H1 (cell line): ENCODE measurements around the gene RSU1. TPM values are rescaled to one million over a fixed set of nuclear protein-coding genes. Genes with fewer than 3 reads are reported as not detected.

ENCODE experiments used
- CTCF ChIA-PET: fragments of 300-600 bp; sonication (Branson Sonifier 250); formaldehyde crosslinking; loops from one replicate; lab custom pipeline; 2021; ENCODE audit not compliant: partially characterized antibody; lab: Charles Lee
- POLR2A ChIA-PET: fragments of 300-600 bp; sonication (Branson Sonifier 250); formaldehyde crosslinking; loops from one replicate; lab custom pipeline; 2021; ENCODE audit warnings: inconsistent platforms; ENCODE audit not compliant: partially characterized antibody; lab: Charles Lee
- DNase-seq, 2 experiments: peaks; one replicate each; pipeline versions ENCODE4 v3.0.0 to v3.0.0-alpha.2; 2010 to 2022; ENCODE audit warnings: low spot score in 2 of 2, low read depth in 1 of 2, mixed read lengths in 1 of 2
- FAIRE-seq: peaks from 2 replicates; lab custom pipeline; 2011; peaks lifted over from hg19 to GRCh38; lab: Jason Lieb, UNC
- H2AFZ ChIP-seq: 2 replicates; pipeline ENCODE4 v1.8.1; 2012; ENCODE audit warnings: low read length, inconsistent platforms
- H2AK5ac ChIP-seq: 2 replicates; pipeline ENCODE4 v1.6.1; 2013; ENCODE audit warnings: low read depth, low read length
- H2BK120ac ChIP-seq: replicated peaks from 2 replicates; pipeline ENCODE3; 2013; ENCODE audit warnings: low read depth, low read length, inconsistent platforms
- H2BK12ac ChIP-seq: 2 replicates; pipeline ENCODE4 v1.6.1; 2013; ENCODE audit warnings: low read depth, low read length
- H2BK15ac ChIP-seq: 2 replicates; pipeline ENCODE4 v1.6.1; 2013; ENCODE audit warnings: low read length
- H2BK20ac ChIP-seq: 2 replicates; pipeline ENCODE4 v1.6.1; 2013; ENCODE audit warnings: low read length
- H2BK5ac ChIP-seq: 2 replicates; pipeline ENCODE4 v1.6.1; 2013; ENCODE audit warnings: low read depth, low read length
- H3K14ac ChIP-seq: 2 replicates; pipeline ENCODE4 v1.6.1; 2013; ENCODE audit warnings: inconsistent platforms; ENCODE audit not compliant: insufficient read length
- H3K18ac ChIP-seq: 2 replicates; pipeline ENCODE4 v1.6.1; 2013; ENCODE audit warnings: low read length; ENCODE audit errors: extremely low read depth
- H3K23ac ChIP-seq: 2 replicates; pipeline ENCODE4 v1.6.1; 2013; ENCODE audit warnings: inconsistent platforms; ENCODE audit not compliant: insufficient read length
- H3K23me2 ChIP-seq: 2 replicates; pipeline ENCODE4 v1.6.1; 2013; ENCODE audit warnings: low read depth, low read length
- H3K27ac ChIP-seq: 2 replicates; pipeline ENCODE4 v1.6.1; 2011; ENCODE audit warnings: low read depth, low read length, inconsistent platforms
- H3K27me3 ChIP-seq, 4 experiments: replicated peaks in 1 of 4; 1 replicate in 1 of 4; 2 replicates in 3 of 4; pipeline versions ENCODE4 v1.6.1 to v1.8.1; 2011 to 2013; ENCODE audit warnings: low read length in 3 of 4, mild to moderate bottlenecking in 3 of 4, inconsistent platforms in 2 of 4, mixed read lengths in 2 of 4, moderate library complexity in 1 of 4; ENCODE audit not compliant: control insufficient read depth in 3 of 4, insufficient read depth in 3 of 4; ENCODE audit errors: extremely low read depth in 1 of 4
- H3K36me3 ChIP-seq, 4 experiments: 2 replicates each; pipeline versions ENCODE4 v1.6.1 to v1.8.1; 2011 to 2013; ENCODE audit warnings: mild to moderate bottlenecking in 4 of 4, low read length in 3 of 4, moderate library complexity in 2 of 4, control low read depth in 1 of 4, inconsistent platforms in 1 of 4; ENCODE audit not compliant: insufficient read depth in 4 of 4, control insufficient read depth in 2 of 4
- H3K4ac ChIP-seq: replicated peaks from 2 replicates; pipeline ENCODE3; 2013; ENCODE audit warnings: low read length, low read depth, mixed read lengths, inconsistent platforms; ENCODE audit not compliant: insufficient read length
- H3K4me1 ChIP-seq, 4 experiments: replicated peaks in 1 of 4; 1 replicate in 1 of 4; 2 replicates in 3 of 4; pipeline versions ENCODE4 v1.6.1 to v1.8.1; 2011 to 2013; ENCODE audit warnings: low read length in 3 of 4, inconsistent platforms in 2 of 4, mixed read lengths in 1 of 4; ENCODE audit not compliant: insufficient read depth in 4 of 4, control insufficient read depth in 3 of 4
- H3K4me2 ChIP-seq, 2 experiments: 2 replicates each; pipeline versions ENCODE4 v1.6.1 to v1.8.1; 2011 to 2013; ENCODE audit warnings: low read depth in 2 of 2, low read length in 2 of 2, control low read depth in 1 of 2, inconsistent platforms in 1 of 2, mild to moderate bottlenecking in 1 of 2; ENCODE audit not compliant: insufficient read depth in 1 of 2
- H3K4me3 ChIP-seq, 4 experiments: fragments of 200-600, 300-600 bp in 1 of 4; sonication (generic), shearing (Covaris generic), sonication (Bioruptor Twin) in 1 of 4; 2 replicates each; pipeline versions ENCODE4 v1.5.1 to v1.8.1; 2011 to 2016; ENCODE audit warnings: low read length in 4 of 4, low read depth in 3 of 4, control low read depth in 2 of 4, inconsistent platforms in 2 of 4, mild to moderate bottlenecking in 2 of 4, mixed read lengths in 1 of 4, moderate library complexity in 1 of 4; ENCODE audit not compliant: insufficient read depth in 2 of 4; ENCODE audit errors: extremely low read depth in 1 of 4
- H3K56ac ChIP-seq: replicated peaks from 2 replicates; pipeline ENCODE3; 2013; ENCODE audit warnings: low read depth, mild to moderate bottlenecking, mixed read lengths, low read length, inconsistent platforms; ENCODE audit not compliant: insufficient read length
- H3K79me1 ChIP-seq: 2 replicates; pipeline ENCODE4 v1.6.1; 2013; ENCODE audit warnings: low read depth, low read length, control low read depth
- H3K79me2 ChIP-seq, 2 experiments: 2 replicates each; pipeline versions ENCODE4 v1.6.1 to v1.8.1; 2012 to 2013; ENCODE audit warnings: low read length in 2 of 2, mild to moderate bottlenecking in 2 of 2, inconsistent platforms in 1 of 2; ENCODE audit not compliant: insufficient read depth in 2 of 2, control insufficient read depth in 1 of 2
- H3K9ac ChIP-seq, 4 experiments: replicated peaks in 1 of 4; 1 replicate in 1 of 4; 2 replicates in 3 of 4; pipeline versions ENCODE4 v1.6.1 to v1.8.1; 2011 to 2013; ENCODE audit warnings: low read depth in 3 of 4, low read length in 3 of 4, control low read depth in 2 of 4, mild to moderate bottlenecking in 2 of 4, moderate library complexity in 2 of 4, inconsistent platforms in 1 of 4; ENCODE audit errors: extremely low read depth in 1 of 4
- H3K9me3 ChIP-seq, 2 experiments: 2 replicates each; pipeline versions ENCODE4 v1.6.1 to v1.8.1; 2012 to 2013; ENCODE audit warnings: mild to moderate bottlenecking in 2 of 2, moderate library complexity in 2 of 2, control low read depth in 1 of 2, inconsistent platforms in 1 of 2, low read depth in 1 of 2, low read length in 1 of 2, mixed read lengths in 1 of 2; ENCODE audit not compliant: insufficient read depth in 2 of 2
- H4K20me1 ChIP-seq, 2 experiments: replicated peaks in 1 of 2; 2 replicates each; pipeline versions ENCODE3 to v1.8.1; 2011 to 2013; ENCODE audit warnings: inconsistent platforms in 2 of 2, low read length in 2 of 2, mild to moderate bottlenecking in 1 of 2; ENCODE audit not compliant: insufficient read depth in 2 of 2, control insufficient read depth in 1 of 2
- H4K5ac ChIP-seq: 2 replicates; pipeline ENCODE4 v1.6.1; 2013; ENCODE audit warnings: low read length, low read depth, mixed read lengths, inconsistent platforms; ENCODE audit not compliant: insufficient read length
- H4K8ac ChIP-seq: 2 replicates; pipeline ENCODE4 v1.8.0; 2013; ENCODE audit warnings: mild to moderate bottlenecking, moderate library complexity, low read length, inconsistent platforms; ENCODE audit not compliant: insufficient read depth; ENCODE audit errors: extremely low read depth
- H4K91ac ChIP-seq: replicated peaks from 2 replicates; pipeline ENCODE3; 2013; ENCODE audit warnings: low read length, mixed read lengths, inconsistent platforms; ENCODE audit not compliant: insufficient read length
- BRCA1 ChIP-seq: IDR thresholded peaks from 2 replicates; pipeline ENCODE4 v1.6.1; 2012; ENCODE audit warnings: low read depth, low read length, improper control_type of control experiment
- CBX8 ChIP-seq: fragments of 300-800, 300-1000 bp; sonication (generic); IDR thresholded peaks from 2 replicates; pipeline ENCODE4 v1.7.1; 2016; ENCODE audit warnings: low read depth, low read length, borderline replicate concordance
- CEBPB ChIP-seq: IDR thresholded peaks from 2 replicates; pipeline ENCODE4 v1.6.1; 2012; ENCODE audit warnings: low read depth, low read length
- CHD1 ChIP-seq: IDR thresholded peaks from 2 replicates; pipeline ENCODE4 v1.6.1; 2012; ENCODE audit warnings: low read depth, low read length, improper control_type of control experiment
- CTBP2 ChIP-seq: IDR thresholded peaks from 2 replicates; pipeline ENCODE4 v1.7.0; 2011; ENCODE audit warnings: borderline replicate concordance, mild to moderate bottlenecking, moderate library complexity, mixed read lengths, low read length; ENCODE audit not compliant: insufficient read depth, insufficient read length
- FOSL1 ChIP-seq: IDR thresholded peaks from 2 replicates; pipeline ENCODE4 v1.6.1; 2011; ENCODE audit warnings: mild to moderate bottlenecking, low read depth, low read length, moderate library complexity; ENCODE audit not compliant: insufficient read depth
- GTF2F1 ChIP-seq: IDR thresholded peaks from 2 replicates; pipeline ENCODE4 v1.6.1; 2012; ENCODE audit warnings: low read depth, low read length, improper control_type of control experiment, borderline replicate concordance
- HDAC2 ChIP-seq, 2 experiments: fragments of 300-600 bp in 1 of 2; sonication (generic) in 1 of 2; IDR thresholded peaks; 2 replicates each; pipeline ENCODE4 v1.6.1; 2011 to 2012; ENCODE audit warnings: low read depth in 2 of 2, low read length in 2 of 2, mild to moderate bottlenecking in 2 of 2, moderate library complexity in 2 of 2, borderline replicate concordance in 1 of 2, inconsistent platforms in 1 of 2
- KDM4A ChIP-seq: IDR thresholded peaks from one replicate; pipeline ENCODE4 v1.7.1; 2012; ENCODE audit warnings: low read depth, mild to moderate bottlenecking, moderate library complexity, low read length, inconsistent platforms; ENCODE audit not compliant: severe bottlenecking
- MAFK ChIP-seq: IDR thresholded peaks from 2 replicates; pipeline ENCODE4 v1.6.1; 2012; ENCODE audit warnings: low read depth, mild to moderate bottlenecking, improper control_type of control experiment, low read length
- RBBP5 ChIP-seq: IDR thresholded peaks from 2 replicates; pipeline ENCODE4 v1.7.1; 2012; ENCODE audit warnings: low read depth, mild to moderate bottlenecking, inconsistent platforms, low read length, moderate library complexity, borderline replicate concordance
- SP1 ChIP-seq: IDR thresholded peaks from 2 replicates; pipeline ENCODE4 v1.6.1; 2011; ENCODE audit warnings: low read depth, low read length
- SRF ChIP-seq: IDR thresholded peaks from 2 replicates; pipeline ENCODE4 v1.6.1; 2011; ENCODE audit warnings: mild to moderate bottlenecking, low read depth, low read length, moderate library complexity
- TAF1 ChIP-seq: IDR thresholded peaks from 2 replicates; pipeline ENCODE4 v1.6.1; 2011; ENCODE audit warnings: mild to moderate bottlenecking, low read depth, low read length
- TBP ChIP-seq: IDR thresholded peaks from 2 replicates; pipeline ENCODE4 v1.6.1; 2011; ENCODE audit warnings: low read depth, low read length, improper control_type of control experiment
- TEAD4 ChIP-seq: IDR thresholded peaks from 2 replicates; pipeline ENCODE4 v1.6.1; 2012; ENCODE audit warnings: low read depth, low read length, inconsistent platforms, mixed read lengths
- WGBS, 2 experiments: shearing (Covaris generic) in 1 of 2; methylation state at CpG; one replicate each; pipeline versions ENCODE4 v1.1.6 to v1.1.7; 2013 to 2015; ENCODE audit warnings: low lambda C conversion rate in 2 of 2, mixed read lengths in 2 of 2, inconsistent platforms in 1 of 2, low coverage in 1 of 2, missing lambda C conversion rate in 1 of 2; ENCODE audit not compliant: insufficient replicate concordance in 2 of 2, insufficient coverage in 1 of 2, insufficient read length in 1 of 2; ENCODE audit errors: extremely low coverage in 1 of 2, missing lambda C conversion rate in 1 of 2; 5-methylcytosine and 5-hydroxymethylcytosine counted together
- polyA plus RNA-seq, 7 experiments: library from polyadenylated mRNA; depleted of rRNA in 3 of 7; stranded (reverse) in 5 of 7; unstranded in 2 of 7; fragments of >200 nt in 5 of 7; fragments of 200-250 nt in 2 of 7; gene quantifications; 1 replicate in 5 of 7; 2 replicates in 1 of 7; 4 replicates in 1 of 7; pipeline versions ENCODE4 v1.2.1 to v1.2.3, GENCODE V29; 2011 to 2013; ENCODE audit warnings: missing spikeins in 2 of 7, mixed read lengths in 2 of 7
- total RNA-seq: library from RNA; stranded (reverse); fragmentation: NEBNext Ultra II Directional; extraction: Animal tissue kit (Norgen Biotek cat#: 25700); gene quantifications from 2 replicates; pipeline ENCODE4 v1.2.1, GENCODE V29; 2021

The RSU1 gene
- total and polyA plus RNA-seq, 2 of the 8 experiments (the other 6 are each of a cell fraction or from before 2014, with no cell fraction given) = 50.0 to 68.2 TPM

GRCh38 chr10:16724509-16724908, 92.7 kb downstream of the RSU1 start:
- H4K5ac ChIP-seq = no peak overlapping the region
- H3K4me1 ChIP-seq = no peaks in the 10 kb centered on the region
- H3K18ac ChIP-seq = no peak overlapping the region
- ChIA-PET CTCF (no interaction called here), POLR2A (no interaction called here)
- DNase-seq (no peak), FAIRE-seq (no peak)
- no peaks in the 10 kb centered on the region; a peak in 1 of 8 replicates for H3K36me3 ChIP-seq
- H3K4me2 ChIP-seq = no peak overlapping the region
- H3K27ac ChIP-seq = no peak overlapping the region
- no peak overlapping the region for H2BK15ac ChIP-seq
- H3K4ac ChIP-seq = no peak overlapping the region
- WGBS, 2 experiments = 84% methylated on average over 6 of the region's 6 CpGs; no CpG with 5 or more reads in 1 of the 2 experiments
- H4K8ac ChIP-seq = no peak overlapping the region
- no peak overlapping the region for H4K91ac ChIP-seq
- H4K20me1 ChIP-seq = no peaks in the 10 kb centered on the region
- H2AK5ac ChIP-seq = no peak overlapping the region
- no peak overlapping the region for H2BK12ac ChIP-seq
- H2BK5ac ChIP-seq = no peak overlapping the region
- no peak overlapping the region for H3K23ac ChIP-seq
- H3K9ac ChIP-seq = no peak overlapping the region
- H3K4me3 ChIP-seq = no peak overlapping the region
- H2BK20ac ChIP-seq = no peak overlapping the region
- no peaks in the 10 kb centered on the region for H3K9me3 ChIP-seq
- H3K23me2 ChIP-seq = no peaks in the 10 kb centered on the region
- no peak overlapping the region for H3K56ac ChIP-seq
- H3K79me2 ChIP-seq = no peaks in the 10 kb centered on the region
- H3K79me1 ChIP-seq = no peaks in the 10 kb centered on the region
- no peaks in the 10 kb centered on the region for H3K27me3 ChIP-seq
- no peak overlapping the region for H2BK120ac ChIP-seq
- no peak overlapping the region for H3K14ac ChIP-seq
- H2AFZ ChIP-seq = no peak overlapping the region
- TF ChIP-seq TAF1 (no peak), RBBP5 (no peak), SRF (no peak), CBX8 (no peak), TBP (no peak), MAFK (no peak), BRCA1 (no peak), CEBPB (no peak), SP1 (no peak), CTBP2 (no peak), TEAD4 (no peak), CHD1 (no peak), FOSL1 (no peak), HDAC2 (IDR thresholded peaks at IDR 0.05; ENCODE audit: borderline replicate concordance in 1 of 2, low read depth in 2 of 2, low read length in 2 of 2) (no peak), GTF2F1 (no peak), KDM4A (no peak)
